ENCODE results near the gene PRPF19.

GRCh38 chr11:60891103-60891741 lies 15.2 kb downstream of the PRPF19 start:
- TF ChIP-seq CTCF (conservative IDR thresholded peaks at IDR 0.05; ENCODE audit: low read length) (no peak), EZH2phosphoT487 (IDR thresholded peaks at IDR 0.05; ENCODE audit: borderline replicate concordance, low read depth, low read length) (no peak)

Data from OCI-LY7 (cell line).